Breast epithelium (tissue), 4 donors: Measurements from ENCODE around the gene SLC25A21. TPM values are rescaled to one million over a fixed set of nuclear protein-coding genes. Genes with fewer than 3 reads are reported as not detected.
"Not testable (repeated sequence)": the region's sequence is repeated elsewhere in the genome, so short reads cannot be mapped to it uniquely, and the experiment has no call there.

Experiments used
- DNase-seq, 2 donors: peaks; one replicate each; pipeline ENCODE4 v3.0.0-alpha.2; 2019; ENCODE audit warnings: low spot score in 2 of 2
- H3K27ac ChIP-seq, 2 donors: fragments of 200-600 bp; sonication (generic) in 1 of 2; one replicate each; pipeline ENCODE4 v1.5.1; 2016 to 2019; ENCODE audit warnings: mild to moderate bottlenecking in 1 of 2
- H3K27me3 ChIP-seq, 2 donors: fragments of 200-600 bp; sonication (generic) in 1 of 2; one replicate each; pipeline versions ENCODE4 v1.5.1 to v1.6.0; 2017 to 2019; ENCODE audit warnings: control low read depth in 1 of 2, mild to moderate bottlenecking in 1 of 2
- H3K36me3 ChIP-seq: fragments of 200-600 bp; one replicate; pipeline ENCODE4 v1.5.1; 2019
- H3K4me1 ChIP-seq, 2 donors: fragments of 200-600 bp; sonication (generic); one replicate each; pipeline ENCODE4 v1.5.1; 2016 to 2019; ENCODE audit warnings: control low read depth in 1 of 2
- H3K4me3 ChIP-seq, 3 donors: fragments of 200-600 bp; sonication (generic); 1 replicate in 2 of 3; 2 replicates in 1 of 3; pipeline ENCODE4 v1.5.1; 2016 to 2019; ENCODE audit warnings: mild to moderate bottlenecking in 3 of 3, moderate library complexity in 2 of 3
- H3K9me3 ChIP-seq, 2 donors: fragments of 200-600 bp; sonication (generic) in 1 of 2; one replicate each; pipeline ENCODE4 v1.5.1; 2016 to 2019; ENCODE audit warnings: control low read depth in 1 of 2
- CTCF ChIP-seq, 3 donors: fragments of 450-650 bp; IDR thresholded peaks; one replicate each; pipeline ENCODE4 v1.5.1; 2016 to 2017; ENCODE audit warnings: antibody characterized with exemption in 3 of 3, mild to moderate bottlenecking in 3 of 3, moderate library complexity in 3 of 3
- POLR2A ChIP-seq: fragments of 450-650 bp; IDR thresholded peaks from one replicate; pipeline ENCODE4 v1.6.1; 2016; ENCODE audit warnings: antibody characterized with exemption, mild to moderate bottlenecking, moderate library complexity
- POLR2AphosphoS5 ChIP-seq, 3 donors: sonication (generic); formaldehyde crosslinking; IDR thresholded peaks; one replicate each; pipeline ENCODE4 v1.6.1; 2017; ENCODE audit warnings: antibody characterized with exemption in 3 of 3
- intact Hi-C: fragments of 100-400 bp; cut with DNase I; formaldehyde crosslinking; loops from one replicate; pipeline ENCODE4 v1.15.1; 2023; ENCODE audit warnings: low total_unique reads
- total RNA-seq, 3 donors: library from RNA; depleted of rRNA; stranded (reverse); fragments of >200 nt; gene quantifications; one replicate each; pipeline ENCODE4 v1.1.0, GENCODE V29; 2016

SLC25A21 gene
- total RNA-seq, 3 donors from 2014 or later, result 0.66 to 2.3 (median 1.6) TPM

- no peak overlapping the region for H3K4me3 ChIP-seq
- no peaks in the 10 kb centered on the region for H3K4me1 ChIP-seq
- no peaks in the 10 kb centered on the region for H3K36me3 ChIP-seq
- no peak overlapping the region for H3K27ac ChIP-seq
- H3K9me3 ChIP-seq, result no peaks in the 10 kb centered on the region
- TF ChIP-seq POLR2AphosphoS5 (IDR thresholded peaks at IDR 0.05), result no peak
- no peak for TF ChIP-seq CTCF (IDR thresholded peaks at IDR 0.05)
- no peak for TF ChIP-seq POLR2A
- intact Hi-C loops, result no loop called here
- DNase-seq, result no peak
- no peaks in the 10 kb centered on the region for H3K27me3 ChIP-seq
Observed at GRCh38 chr14:36816481-36816880, 355.9 kb downstream of the SLC25A21 start.

GRCh38 chr14:36814783-36815182, 357.6 kb downstream of the SLC25A21 start:
- intact Hi-C loops, DNase-seq, H3K27me3 ChIP-seq, H3K36me3 ChIP-seq, H3K9me3 ChIP-seq, H3K27ac ChIP-seq, H3K4me1 ChIP-seq, H3K4me3 ChIP-seq: not testable (repeated sequence)

- intact Hi-C loops, result no loop called here
- no peaks in the 10 kb centered on the region for H3K9me3 ChIP-seq
- no peak overlapping the region for H3K27ac ChIP-seq
- H3K36me3 ChIP-seq, result no peaks in the 10 kb centered on the region
- H3K4me1 ChIP-seq, result no peaks in the 10 kb centered on the region
- H3K27me3 ChIP-seq, result no peaks in the 10 kb centered on the region
- no peak overlapping the region for H3K4me3 ChIP-seq
- DNase-seq, result no peak
- TF ChIP-seq POLR2AphosphoS5 (IDR thresholded peaks at IDR 0.05), result no peak
Observed at GRCh38 chr14:36810209-36810608, 362.2 kb downstream of the SLC25A21 start.

- H3K9me3 ChIP-seq, result no peaks in the 10 kb centered on the region
- H3K36me3 ChIP-seq, result no peaks in the 10 kb centered on the region
Observed at GRCh38 chr14:36807727-36808126, 364.7 kb downstream of the SLC25A21 start.

GRCh38 chr14:36805131-36805559, 367.3 kb downstream of the SLC25A21 start:
- intact Hi-C loops, result no loop called here
- Histone ChIP-seq H3K9me3 (no peaks in the 10 kb centered on the region), H3K36me3 (no peaks in the 10 kb centered on the region), H3K4me1 (no peaks in the 10 kb centered on the region), H3K27me3 (no peaks in the 10 kb centered on the region), H3K27ac (no peak overlapping the region), H3K4me3 (no peak overlapping the region)
- no peak for TF ChIP-seq CTCF (IDR thresholded peaks at IDR 0.05)
- no peak for TF ChIP-seq POLR2A
- TF ChIP-seq POLR2AphosphoS5 (IDR thresholded peaks at IDR 0.05), result no peak
- DNase-seq, result no peak

More at GRCh38 chr14:36807727-36808126, 364.7 kb downstream of the SLC25A21 start:
- Histone ChIP-seq H3K4me3 (no peak overlapping the region), H3K27ac (no peak overlapping the region), H3K4me1 (no peaks in the 10 kb centered on the region), H3K27me3 (no peaks in the 10 kb centered on the region)
- TF ChIP-seq POLR2A, result no peak
- no peak for TF ChIP-seq CTCF (IDR thresholded peaks at IDR 0.05)
- no peak for TF ChIP-seq POLR2AphosphoS5 (IDR thresholded peaks at IDR 0.05)
- DNase-seq, result no peak
- intact Hi-C loops, result no loop called here

- no peaks in the 10 kb centered on the region for H3K4me1 ChIP-seq
- DNase-seq, result no peak
- no peaks in the 10 kb centered on the region for H3K9me3 ChIP-seq
- intact Hi-C loops, result loop anchor here (2.0 kb wide), 1 partner anchor 29 kb away; no protein-coding TSS in a partner anchor
- TF ChIP-seq POLR2A, result no peak
- no peak for TF ChIP-seq CTCF (IDR thresholded peaks at IDR 0.05)
- H3K27me3 ChIP-seq, result no peaks in the 10 kb centered on the region
- no peak overlapping the region for H3K27ac ChIP-seq
- no peaks in the 10 kb centered on the region for H3K36me3 ChIP-seq
- no peak overlapping the region for H3K4me3 ChIP-seq
Observed at GRCh38 chr14:36797634-36798033, 374.8 kb downstream of the SLC25A21 start.
